Vagina (tissue), 2 donors: ENCODE results near the gene TNNC2.

Experiments used
- CTCF ChIP-seq, 3 experiments: fragments of 450-650 bp in 2 of 3; fragments of 200-600 bp in 1 of 3; sonication (generic) in 1 of 3; IDR thresholded peaks; one replicate each; pipeline ENCODE4 v1.5.1; 2017 to 2019; ENCODE audit warnings: antibody characterized with exemption in 3 of 3, mild to moderate bottlenecking in 2 of 3, moderate library complexity in 2 of 3
- POLR2A ChIP-seq, 2 donors: fragments of 450-650 bp; IDR thresholded peaks; one replicate each; pipeline ENCODE4 v1.6.1; 2017; ENCODE audit warnings: antibody characterized with exemption in 2 of 2, mild to moderate bottlenecking in 2 of 2, moderate library complexity in 2 of 2

GRCh38 chr20:45779011-45779915 lies 47.8 kb downstream of the TNNC2 start:
- TF ChIP-seq POLR2A (IDR thresholded peaks at IDR 0.05) (no peak), CTCF (IDR thresholded peaks at IDR 0.05) (no peak)
